CD4-positive, alpha-beta T cell treated with Interferon gamma for 1 hour (primary cell): Measurements from ENCODE around the gene CD99L2.

Source experiments
- DNase-seq: peaks from one replicate; pipeline ENCODE4 v3.0.0-alpha.2; 2020

CD99L2 gene

DNA sequence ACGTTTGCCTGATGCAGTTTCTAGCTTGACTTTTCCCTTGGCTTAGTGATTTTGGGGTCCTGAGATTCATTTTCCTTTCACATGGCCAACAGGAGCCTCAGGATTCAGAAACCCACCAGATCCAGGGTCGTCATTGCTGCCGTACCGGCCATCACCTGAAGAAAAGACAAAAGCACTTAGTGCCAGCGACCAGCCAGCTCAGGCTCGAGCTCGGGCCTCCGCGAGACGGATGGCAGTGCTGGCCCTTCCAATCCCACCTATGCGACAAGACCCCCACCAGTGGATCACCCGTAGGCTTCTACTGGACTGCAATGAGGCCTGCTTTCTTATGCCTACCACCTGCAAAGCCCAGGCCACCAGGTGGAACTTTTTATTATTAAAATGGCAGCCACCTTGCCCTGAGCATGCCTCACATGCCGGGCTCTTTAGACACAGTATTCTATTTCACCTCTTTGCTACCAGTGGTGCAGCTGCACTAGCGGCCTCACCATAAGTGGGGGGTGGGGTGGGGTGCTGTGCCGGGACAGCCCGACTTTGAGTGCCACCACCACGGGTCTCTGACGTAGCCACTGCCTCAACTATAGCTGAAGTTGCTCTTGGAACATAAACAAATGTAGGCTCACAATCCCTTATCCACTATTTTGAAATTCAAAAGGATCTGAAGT is 121.0 kb downstream of the CD99L2 start:
- DNase-seq: no peak

DNA sequence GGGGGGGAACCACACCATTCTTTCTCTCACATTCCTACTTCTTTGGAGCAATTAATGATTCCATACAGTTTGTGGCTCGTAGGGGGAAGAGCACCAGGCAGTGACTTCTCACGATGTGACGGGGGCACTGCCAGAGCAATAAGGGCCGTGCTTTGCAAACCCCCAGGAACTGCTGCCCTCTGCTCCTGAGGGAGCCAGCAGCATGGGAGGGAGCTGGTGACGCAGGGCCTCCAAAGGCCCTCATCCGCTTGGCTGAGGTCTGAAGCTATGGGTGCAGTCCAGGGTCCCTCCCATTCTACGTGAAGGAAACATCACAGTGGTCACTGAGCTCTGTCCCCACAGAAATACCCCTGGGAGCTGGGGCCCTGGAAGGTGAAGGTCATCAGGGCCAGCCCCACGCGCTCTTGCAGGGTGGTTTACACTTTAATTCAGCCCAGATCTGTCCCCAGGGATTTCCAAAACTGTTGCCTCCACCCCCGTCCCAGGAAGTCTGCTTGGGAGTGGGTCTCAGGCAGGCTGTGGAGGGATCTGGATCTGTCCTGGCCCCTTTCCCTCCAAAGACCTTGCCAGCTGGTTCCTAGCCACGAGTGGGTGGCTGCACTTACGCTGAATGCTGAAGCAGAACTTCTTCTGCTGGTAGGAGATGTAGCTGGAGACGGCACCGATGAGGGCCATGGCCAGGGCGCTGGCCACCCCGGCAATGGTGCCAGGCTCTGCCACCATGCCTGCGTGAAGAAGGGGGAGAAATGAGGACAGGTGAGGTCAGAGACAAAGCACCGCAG is 122.7 kb downstream of the CD99L2 start:
- no peak for DNase-seq

DNA sequence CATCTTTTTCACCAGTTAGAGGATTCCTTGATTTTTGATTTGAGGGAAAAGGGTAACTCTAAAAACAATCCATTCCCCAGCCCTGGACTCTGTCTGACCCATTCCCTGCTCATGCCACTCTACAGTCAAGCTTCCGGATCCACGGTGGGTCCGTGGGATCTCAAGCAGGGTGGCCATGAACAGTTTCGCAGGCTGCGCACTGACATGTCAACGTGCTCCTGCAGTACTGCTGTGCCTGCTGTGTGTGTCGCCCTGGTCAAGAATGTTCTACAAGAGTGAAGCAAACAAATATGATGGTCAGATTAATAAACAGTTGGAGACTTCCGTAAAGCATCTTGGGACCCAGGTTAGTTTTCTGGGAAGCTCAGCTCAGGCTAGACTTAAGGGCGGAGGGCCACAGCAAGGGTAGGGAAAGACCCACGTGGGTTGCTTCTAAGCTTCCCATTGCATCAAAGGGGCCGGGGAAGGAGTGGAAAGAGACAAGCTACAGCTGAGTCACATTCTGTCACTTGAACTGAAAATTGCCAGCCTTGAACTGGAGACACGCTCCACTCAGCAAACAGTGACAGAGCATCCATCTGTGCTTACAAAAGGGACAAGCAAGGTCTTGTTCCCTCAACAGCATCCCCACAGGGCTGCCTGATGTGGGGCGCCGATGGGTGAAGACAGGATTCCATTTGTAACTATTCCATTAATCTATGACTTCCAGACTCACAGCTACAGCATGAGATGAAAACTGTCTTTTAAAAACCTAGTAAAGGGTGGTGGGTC is 123.5 kb downstream of the CD99L2 start:
- DNase-seq: no peak

DNA sequence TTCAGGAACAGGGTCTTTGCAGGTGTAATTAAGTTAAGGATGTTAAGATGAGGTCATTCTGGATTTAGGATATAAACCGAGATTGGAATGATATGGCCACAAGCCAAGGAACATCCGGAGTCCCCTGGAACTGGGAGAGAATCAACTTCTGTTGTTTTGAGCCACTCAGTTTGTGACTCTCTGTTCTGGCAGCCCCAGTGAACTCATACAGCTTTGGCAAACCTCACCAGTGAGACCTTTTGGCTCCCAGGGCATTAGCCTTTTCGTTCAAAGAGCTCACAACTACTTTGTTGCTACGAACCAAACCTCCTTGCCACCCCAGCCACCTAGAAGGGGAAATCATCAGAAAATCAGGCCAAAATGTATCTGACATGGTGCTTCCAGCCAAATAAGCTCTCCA is 124.8 kb downstream of the CD99L2 start:
- no peak for DNase-seq

DNA sequence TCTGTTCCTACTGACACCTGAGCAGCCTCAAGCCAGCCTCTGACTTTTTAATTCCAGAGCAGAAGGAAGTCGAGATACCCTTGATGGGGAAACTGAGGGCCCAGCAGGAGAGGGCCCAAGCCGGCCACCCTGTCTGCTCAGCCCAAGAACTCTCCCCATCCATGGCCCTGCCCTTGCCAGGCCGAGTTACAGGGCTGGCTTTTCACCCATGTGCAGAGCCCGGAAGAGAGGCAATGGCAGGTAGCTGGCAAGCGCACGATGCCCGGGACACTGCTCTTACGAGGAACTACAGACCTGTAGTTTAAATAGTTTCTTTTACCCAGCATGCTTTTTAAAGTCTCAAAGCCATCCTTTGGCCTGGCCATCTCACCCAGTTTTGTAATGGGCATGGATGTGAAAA is 125.4 kb downstream of the CD99L2 start:
- DNase-seq: no peak

DNA sequence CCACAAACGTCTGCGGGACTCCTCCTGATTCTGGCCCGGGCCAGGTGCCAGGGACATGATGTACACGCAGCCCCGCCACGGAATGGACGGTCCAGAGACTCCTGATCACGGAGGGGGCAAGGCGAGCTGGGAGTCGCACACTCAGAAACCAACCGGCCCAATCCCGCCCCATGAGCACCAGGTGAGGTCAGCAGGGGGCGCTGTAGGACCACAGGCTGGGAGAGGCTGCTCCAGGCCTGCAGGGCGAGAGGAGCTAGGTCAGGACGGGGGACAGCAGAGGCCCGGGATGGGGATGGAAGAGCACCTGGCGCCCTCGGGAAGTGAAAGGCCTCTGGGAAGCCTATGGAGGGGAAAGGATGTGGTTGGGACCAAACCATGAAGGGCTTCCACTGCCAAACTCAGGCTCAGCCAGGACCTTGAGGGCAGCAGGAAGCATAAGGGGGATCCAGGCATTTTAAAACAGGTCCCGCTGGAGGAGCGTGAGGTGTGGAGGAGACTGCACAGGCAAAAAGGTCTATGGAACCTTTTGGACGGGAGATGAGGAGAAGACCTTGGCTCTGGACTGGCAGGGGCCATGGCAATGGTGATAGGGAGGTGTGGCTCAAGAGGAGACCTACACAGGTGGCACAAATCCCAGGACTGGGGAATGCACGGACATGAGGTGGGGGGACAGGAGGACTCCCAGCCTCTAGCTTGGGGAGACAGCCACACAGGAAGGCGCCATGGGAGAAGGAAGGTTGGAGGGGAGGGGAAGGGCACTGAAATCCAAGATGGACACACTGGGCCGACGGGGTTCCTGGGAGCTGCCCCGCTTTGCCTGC is 126.1 kb downstream of the CD99L2 start:
- DNase-seq: peak; percentile 57

DNA sequence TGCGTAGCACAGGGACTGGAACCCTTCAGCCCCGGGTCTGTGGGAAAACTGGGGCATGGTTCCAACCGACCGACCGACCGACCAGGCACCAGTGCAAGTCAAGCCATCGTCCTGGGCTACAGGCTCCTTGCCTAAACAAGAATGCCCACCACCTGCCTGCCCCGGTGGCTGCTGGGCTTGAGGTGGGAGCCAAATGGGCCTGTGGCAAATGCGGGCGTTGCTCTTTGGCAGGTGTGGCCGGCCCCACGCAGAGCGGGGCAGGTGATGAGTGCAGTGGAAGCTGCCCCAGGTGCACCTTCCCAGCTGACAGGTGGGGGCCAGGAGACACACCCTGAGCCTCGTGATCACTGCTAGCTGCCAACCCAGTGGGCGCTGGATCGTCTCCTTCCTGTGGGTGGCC is 127.4 kb downstream of the CD99L2 start:
- DNase-seq: no peak

DNA sequence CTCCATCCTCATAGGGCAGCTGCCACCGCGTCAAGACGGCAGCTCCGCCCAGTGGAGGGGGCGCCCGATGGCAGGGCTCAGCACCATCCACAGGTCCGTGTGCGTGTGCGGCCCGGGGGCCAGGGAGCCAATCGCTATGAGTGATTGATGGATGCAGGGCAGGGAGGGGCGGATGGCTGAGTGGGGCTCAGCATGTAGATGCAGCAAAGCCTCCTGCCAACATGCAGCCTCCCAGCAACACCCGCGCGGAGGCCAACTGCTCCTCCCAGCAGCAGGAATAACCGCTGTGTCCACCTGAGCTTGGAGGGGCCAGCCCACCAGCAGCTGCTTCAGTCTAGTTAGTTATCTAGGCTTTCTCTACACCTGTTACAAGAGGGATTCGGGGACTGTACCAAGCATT is 127.8 kb downstream of the CD99L2 start:
- no peak for DNase-seq

DNA sequence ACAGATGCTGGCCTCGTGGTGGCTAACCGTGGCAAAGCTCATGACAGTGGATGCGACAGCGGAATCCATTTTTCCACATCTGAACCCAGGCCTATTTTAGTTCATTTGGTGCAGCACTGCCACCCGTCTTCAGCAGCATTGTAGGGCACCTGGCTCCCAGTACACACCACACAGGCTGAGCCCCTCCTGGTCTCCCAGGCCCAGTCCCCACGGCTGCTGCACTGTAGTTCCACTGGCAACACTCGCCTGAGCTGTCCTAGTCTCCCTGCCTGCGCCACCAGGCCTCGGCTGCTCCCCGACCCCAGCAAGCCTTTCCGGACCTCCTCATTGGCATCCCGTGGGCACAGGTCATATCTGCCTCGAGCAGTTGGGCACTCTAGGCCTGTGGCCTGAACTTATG is 129.1 kb downstream of the CD99L2 start:
- DNase-seq: no peak

DNA sequence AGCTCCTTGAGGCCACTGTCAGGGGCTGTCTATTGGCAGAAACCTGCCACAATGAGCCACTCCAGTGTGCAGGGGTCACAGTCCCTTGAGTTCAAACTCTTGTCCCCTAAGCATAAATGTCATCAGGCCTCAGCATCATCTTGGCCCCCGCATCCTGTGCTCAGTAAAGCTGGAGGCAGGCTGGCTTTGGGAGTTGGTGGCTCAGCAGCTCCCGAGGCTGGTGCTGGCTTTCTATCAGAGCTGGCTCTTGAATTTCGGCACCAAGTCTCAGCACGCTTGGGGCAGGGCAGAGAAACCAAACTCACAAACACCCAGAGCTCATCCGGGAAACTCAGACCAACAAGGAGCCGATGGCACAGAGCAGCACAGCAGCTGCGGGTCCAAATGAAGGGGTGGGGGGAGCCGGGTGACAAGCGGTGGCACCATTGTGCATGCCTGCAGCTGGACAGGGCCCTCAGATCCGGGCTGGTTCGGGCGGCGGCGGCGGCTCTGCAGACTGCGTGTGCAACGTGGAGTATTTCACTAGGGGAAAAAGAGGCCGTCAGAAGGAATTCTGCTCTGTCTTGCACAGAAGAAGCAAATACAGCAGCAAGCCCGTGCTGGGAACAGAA is 129.8 kb downstream of the CD99L2 start:
- no peak for DNase-seq

DNA sequence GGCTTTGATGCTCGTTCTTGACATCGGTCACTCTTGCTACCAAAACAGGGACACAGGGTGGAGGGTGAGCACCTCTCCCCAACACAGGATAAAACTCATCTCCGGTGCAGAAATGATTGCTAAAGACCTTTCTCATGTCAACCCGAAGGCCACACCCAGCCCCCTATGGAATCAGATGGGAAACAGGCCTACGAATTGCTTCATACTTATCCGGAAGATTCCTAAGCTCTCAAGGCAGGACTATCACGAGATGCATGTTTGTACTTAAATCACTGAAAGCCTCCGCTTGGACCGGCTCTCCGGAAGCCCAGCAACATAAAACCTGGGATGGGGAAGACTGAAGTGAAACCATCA is 130.4 kb downstream of the CD99L2 start:
- no peak for DNase-seq

DNA sequence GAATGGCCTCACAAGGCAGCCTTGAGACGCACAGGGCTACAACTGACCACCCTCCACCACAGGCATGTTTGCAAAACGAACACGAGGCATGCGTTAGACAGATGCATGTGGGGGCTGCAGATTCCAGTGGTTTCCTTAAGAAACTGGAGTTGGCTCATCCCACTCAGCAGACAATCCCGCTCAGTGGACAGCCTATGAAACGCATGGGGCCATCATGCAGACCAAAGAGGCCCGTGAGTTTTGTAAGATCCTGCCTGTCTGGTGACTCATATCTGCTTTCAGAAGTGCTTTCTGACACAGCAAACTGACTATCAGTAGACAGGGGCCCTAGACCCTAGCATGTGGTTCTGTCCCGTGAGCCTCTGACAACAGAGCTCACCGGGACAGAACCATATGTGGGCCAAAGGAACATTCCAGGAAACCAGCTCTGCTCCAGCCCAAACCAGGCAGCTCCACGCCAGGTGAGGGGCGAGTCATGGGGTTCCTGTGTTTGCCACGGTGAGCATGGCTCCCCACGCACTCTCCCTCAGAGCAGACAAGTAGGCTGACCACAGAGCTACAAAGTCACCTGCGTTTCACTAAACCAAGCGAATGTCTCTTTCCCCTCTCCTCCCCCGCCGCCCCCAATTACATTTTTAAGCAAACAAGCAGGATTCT is 130.9 kb downstream of the CD99L2 start:
- DNase-seq: no peak

DNA sequence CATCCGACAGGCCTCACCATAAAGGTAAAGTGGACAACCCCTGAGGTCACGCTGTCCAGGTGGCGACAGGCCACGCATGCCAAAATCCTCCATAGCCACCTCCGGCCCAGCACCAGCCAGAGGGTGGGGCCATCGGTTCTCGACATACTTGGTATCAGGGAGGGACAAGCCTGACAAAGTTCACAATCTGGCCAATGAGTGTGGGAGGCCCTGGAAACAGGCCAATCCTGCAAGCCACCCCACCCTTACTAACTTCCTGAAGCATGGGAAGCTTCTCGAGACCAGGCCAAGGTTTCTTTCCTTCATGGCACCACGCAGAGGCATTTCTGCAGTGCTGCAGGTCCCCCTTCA is 131.4 kb downstream of the CD99L2 start:
- DNase-seq: no peak

DNA sequence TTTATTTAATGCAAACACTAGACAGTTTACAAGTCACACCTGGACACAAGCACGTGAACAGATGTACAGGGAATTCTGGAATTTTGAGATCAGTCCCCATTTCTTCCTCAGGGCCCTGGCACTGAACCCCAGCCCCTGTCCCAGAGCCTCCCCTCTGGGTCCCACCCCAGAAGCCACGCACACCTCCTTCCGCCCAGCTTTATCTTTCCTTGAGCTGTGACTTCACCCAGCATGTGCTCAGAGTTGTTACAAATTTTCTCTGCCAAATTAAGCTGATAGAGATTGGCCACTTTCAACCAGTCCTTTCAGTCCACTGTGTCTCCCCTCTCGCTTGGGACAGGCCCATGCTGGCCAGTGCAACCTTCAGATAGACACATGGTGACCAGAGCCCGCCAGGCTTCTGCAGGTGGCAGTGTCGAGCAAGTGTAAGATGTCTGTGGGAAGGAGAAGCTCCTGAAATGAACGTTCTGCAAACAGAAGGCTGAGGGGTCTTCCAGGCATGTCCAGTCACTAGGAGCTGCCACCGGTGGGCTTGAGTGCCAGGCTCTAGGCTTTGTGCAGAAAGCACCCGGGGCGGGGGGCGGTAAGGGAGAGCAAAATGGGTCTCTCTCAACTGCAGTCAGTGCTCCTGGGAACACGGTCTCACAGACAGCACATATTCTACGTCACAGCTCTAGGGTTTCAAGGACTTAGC is 132.0 kb downstream of the CD99L2 start:
- no peak for DNase-seq

DNA sequence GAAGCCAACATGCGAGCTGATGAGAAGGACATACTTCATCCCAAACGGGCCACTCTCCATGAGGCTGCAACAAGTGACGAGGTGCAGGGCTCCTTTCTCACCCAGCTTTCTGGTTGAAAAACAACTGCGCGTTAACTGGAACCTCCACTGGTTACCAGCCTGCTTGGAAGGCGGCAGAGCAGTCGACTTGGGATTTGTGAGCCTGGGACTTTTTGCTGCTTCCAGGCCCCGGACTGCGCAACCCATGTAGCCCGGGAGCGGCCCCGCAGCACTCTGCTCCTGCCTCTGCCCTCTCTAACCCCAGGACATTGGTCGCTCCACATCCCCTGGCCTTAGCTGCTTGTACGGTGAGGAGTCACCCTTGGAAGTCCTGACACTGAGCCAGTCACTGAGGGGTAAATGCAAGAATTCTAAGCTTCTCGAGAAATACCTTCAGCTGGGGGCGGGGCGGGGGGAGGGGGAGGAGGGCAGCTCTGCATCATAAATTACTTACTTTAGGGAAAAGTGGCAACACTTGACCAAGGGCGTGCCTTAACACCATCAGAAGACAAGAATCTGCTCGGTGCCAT is 132.6 kb downstream of the CD99L2 start:
- DNase-seq: no peak

DNA sequence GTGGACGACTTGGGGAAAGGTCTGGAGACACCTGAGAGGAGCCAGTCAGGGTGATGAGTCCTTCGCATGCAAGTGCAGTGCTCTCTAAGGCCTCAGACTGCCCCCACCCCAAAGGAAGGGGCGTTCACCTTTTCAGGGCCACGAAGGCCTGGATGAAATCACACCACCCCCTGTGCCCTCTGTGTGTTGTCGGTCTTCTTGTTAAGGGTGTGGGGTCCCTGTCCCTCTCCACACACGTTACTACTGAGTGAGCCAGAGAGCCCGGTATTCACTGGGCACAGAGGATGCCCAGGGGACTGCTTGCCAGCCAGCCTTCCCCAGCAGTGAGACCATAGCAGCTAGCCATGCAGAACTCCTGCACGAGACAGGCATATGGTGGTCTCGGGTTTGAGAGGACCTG is 133.2 kb downstream of the CD99L2 start:
- no peak for DNase-seq

DNA sequence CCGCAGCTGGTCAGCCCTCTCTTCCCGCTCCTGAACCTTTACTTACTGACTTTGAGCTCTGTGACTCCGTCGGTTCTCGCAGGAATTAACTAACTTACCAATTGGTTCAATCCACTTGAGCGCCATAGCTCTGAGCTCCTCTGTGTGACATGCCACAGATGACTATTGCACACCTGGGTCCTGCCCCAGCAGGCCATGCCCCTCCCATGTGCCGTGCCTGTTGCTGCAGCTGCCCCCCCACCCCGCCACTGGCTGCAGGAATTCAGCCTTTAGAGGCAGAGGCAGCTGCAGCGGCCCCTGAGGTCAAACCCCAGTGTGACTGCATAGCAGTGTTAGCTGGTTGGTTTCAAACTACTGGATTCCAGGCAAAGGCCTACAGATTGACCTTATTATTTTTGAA is 134.7 kb downstream of the CD99L2 start:
- DNase-seq: no peak

DNA sequence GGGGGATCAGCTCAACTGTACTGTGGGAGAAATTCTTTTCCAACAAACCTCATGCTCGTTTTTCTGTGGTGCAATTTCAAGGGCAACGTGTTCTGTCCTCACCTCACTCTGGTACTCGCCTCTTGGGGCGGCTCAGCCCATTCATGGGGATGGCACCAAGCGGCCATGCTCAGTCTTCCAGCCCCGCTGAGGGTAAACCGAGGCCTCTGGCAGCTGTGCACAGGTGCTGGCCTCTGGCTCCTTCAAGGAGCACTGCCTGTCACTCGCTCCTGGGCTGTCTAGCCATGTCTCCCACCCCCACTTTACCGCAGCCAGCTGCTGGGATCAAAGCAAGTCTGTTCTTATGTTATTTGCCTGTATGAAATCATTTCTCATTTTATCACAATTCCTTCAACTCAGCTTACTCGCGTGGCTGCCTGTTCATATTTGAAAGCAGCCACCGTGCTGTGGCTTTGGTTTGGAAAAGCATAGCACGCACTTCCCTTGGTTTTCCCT is 135.1 kb downstream of the CD99L2 start:
- DNase-seq: no peak

DNA sequence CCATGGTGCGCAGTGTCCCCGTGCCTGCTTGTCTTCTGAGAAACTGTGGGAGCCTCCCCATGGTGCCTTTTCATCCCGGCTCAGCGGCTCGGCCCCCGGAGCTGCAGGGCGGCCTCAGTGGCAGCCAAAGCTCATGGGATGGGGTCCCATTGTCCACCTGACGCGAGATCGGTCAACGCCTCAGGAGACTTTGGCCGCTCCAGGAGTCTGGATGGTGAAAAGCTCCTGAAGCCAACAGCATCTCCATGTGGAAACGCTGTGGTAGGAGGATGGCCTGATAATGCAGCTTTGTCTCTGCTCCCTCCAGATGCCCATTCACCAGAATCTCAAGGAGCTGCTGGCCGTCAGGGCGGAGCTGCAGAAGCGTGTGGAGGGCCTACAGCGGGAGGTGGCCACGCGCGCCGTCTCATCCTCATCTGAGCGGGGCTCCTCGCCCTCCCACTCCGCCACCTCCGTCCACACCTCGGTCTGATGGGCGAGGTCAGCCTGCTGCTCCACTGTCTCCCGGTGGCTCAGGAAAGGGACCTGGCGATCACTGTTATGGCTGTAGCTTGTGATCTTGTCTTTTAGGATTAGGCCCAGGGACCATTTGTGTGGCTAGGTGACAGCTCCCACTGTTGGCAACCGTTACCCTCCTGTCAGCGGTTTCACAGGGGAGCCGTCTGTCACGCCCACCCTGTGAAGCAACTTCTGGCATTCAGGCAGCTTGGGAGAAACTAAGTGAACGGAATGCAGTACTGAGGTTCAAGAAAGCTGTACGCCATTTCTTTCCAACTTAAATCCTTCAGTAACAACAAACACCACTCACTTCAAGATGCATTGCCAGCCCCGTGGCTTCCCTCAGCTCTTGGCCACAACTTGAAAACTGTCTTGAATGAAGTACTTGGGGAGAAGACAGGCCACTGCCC is 136.0 kb downstream of the CD99L2 start:
- no peak for DNase-seq

DNA sequence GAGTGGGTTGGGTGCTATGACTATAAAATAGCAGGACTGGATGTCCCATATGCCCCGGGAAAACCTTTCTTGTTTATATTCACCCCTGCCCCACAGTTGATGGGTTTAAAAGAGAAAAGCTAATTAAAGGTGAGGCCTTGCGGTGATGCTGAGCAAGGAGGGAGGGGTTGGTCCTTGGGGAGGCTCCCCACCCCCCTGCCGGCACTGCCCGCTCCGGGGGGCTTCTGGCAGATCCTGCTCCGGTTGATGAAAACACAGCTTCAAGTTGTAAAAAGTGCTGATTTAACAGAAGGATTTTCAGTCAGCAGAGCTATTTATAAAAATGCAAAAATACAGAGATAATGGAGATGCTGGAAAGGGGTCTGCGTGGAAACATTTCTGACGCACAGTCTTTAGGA is 136.7 kb downstream of the CD99L2 start:
- DNase-seq: no peak
